ENCODE results near the gene ESRP2.

Gene ESRP2

GRCh38 chr16:68263559-68264127, 27.7 kb upstream of the ESRP2 start:
- TF ChIP-seq CTCF (conservative IDR thresholded peaks at IDR 0.05; ENCODE audit: low read depth, low read length) = no peak
- peak overlapping the region; percentile 94 for H3K4me3 ChIP-seq (ENCODE audit: low read depth, low read length)
- DNase-seq (ENCODE audit: low read depth) = no peak

GRCh38 chr16:68259007-68259825, 23.3 kb upstream of the ESRP2 start:
- no peak overlapping the region for H3K4me3 ChIP-seq (ENCODE audit: low read depth, low read length)
- DNase-seq (ENCODE audit: low read depth) = no peak
- TF ChIP-seq CTCF (conservative IDR thresholded peaks at IDR 0.05; ENCODE audit: low read depth, low read length) = no peak

GRCh38 chr16:68257906-68258800, 22.2 kb upstream of the ESRP2 start:
- no peak overlapping the region for H3K4me3 ChIP-seq (ENCODE audit: low read depth, low read length)
- DNase-seq (ENCODE audit: low read depth) = peak; percentile 77
- TF ChIP-seq CTCF (conservative IDR thresholded peaks at IDR 0.05; ENCODE audit: low read depth, low read length) = no peak

GRCh38 chr16:68257251-68257905, 21.5 kb upstream of the ESRP2 start:
- no peak for DNase-seq (ENCODE audit: low read depth)
- no peak for TF ChIP-seq CTCF (conservative IDR thresholded peaks at IDR 0.05; ENCODE audit: low read depth, low read length)

GRCh38 chr16:68255712-68256111, 19.8 kb upstream of the ESRP2 start:
- no peak for DNase-seq (ENCODE audit: low read depth)
- H3K4me3 ChIP-seq (ENCODE audit: low read depth, low read length) = no peak overlapping the region
- no peak for TF ChIP-seq CTCF (conservative IDR thresholded peaks at IDR 0.05; ENCODE audit: low read depth, low read length)

More at GRCh38 chr16:68257251-68257905, 21.5 kb upstream of the ESRP2 start:
- H3K4me3 ChIP-seq (ENCODE audit: low read depth, low read length) = no peak overlapping the region

GRCh38 chr16:68253721-68254120, 17.8 kb upstream of the ESRP2 start:
- no peak for DNase-seq (ENCODE audit: low read depth)
- TF ChIP-seq CTCF (conservative IDR thresholded peaks at IDR 0.05; ENCODE audit: low read depth, low read length) = no peak
- no peak overlapping the region for H3K4me3 ChIP-seq (ENCODE audit: low read depth, low read length)
